Lower lobe of right lung (tissue), 2 donors: ENCODE measurements around the gene UBAP2. TPM values are rescaled to one million over a fixed set of nuclear protein-coding genes. Genes with fewer than 3 reads are reported as not detected.

Experiments used
- ATAC-seq, 2 donors: fragments of 200-7000 bp; cut with Tn5 transposase; one replicate each; pipeline ENCODE4 v1.9.1; 2020 to 2022; ENCODE audit warnings: mild to moderate bottlenecking in 2 of 2, moderate library complexity in 2 of 2
- DNase-seq: peaks from one replicate; pipeline ENCODE4 v3.0.0-alpha.2; 2020
- H3K27ac ChIP-seq: fragments of 200-600 bp; one replicate; pipeline ENCODE4 v1.8.0; 2022
- H3K27me3 ChIP-seq: fragments of 200-600 bp; one replicate; pipeline ENCODE4 v1.8.0; 2022; ENCODE audit warnings: low read depth
- H3K36me3 ChIP-seq: fragments of 200-600 bp; one replicate; pipeline ENCODE4 v1.8.0; 2022; ENCODE audit warnings: mild to moderate bottlenecking
- H3K4me1 ChIP-seq: fragments of 200-600 bp; one replicate; pipeline ENCODE4 v1.8.0; 2022
- H3K4me3 ChIP-seq: fragments of 200-600 bp; one replicate; pipeline ENCODE4 v1.8.0; 2022; ENCODE audit warnings: mild to moderate bottlenecking
- H3K9me3 ChIP-seq: fragments of 200-600 bp; one replicate; pipeline ENCODE4 v1.8.0; 2022
- CTCF ChIP-seq: fragments of 200-600 bp; IDR thresholded peaks from one replicate; pipeline ENCODE4 v1.8.0; 2022; ENCODE audit warnings: antibody characterized with exemption, mild to moderate bottlenecking
- intact Hi-C: fragments of 100-400 bp; cut with DNase I; formaldehyde crosslinking; loops from one replicate; pipeline ENCODE4 v1.11.0; 2022
- total RNA-seq: library from RNA; stranded (reverse); fragmentation: NEBNext Ultra II Directional; extraction: Animal tissue kit (Norgen Biotek cat#: 25700); gene quantifications from one replicate; pipeline ENCODE4 v1.2.1, GENCODE V29; 2021
- donor health status: DM: no; HTN: yes; CAD: no; lungs with severe emphysema.

The UBAP2 gene
- total RNA-seq, 1 donor from 2014 or later: 33.3 TPM

GRCh38 chr9:33924978-33925797, 123.5 kb downstream of the UBAP2 start:
- ATAC-seq (peak; percentile 19 to 39), DNase-seq (no peak)
- H3K9me3 ChIP-seq: no peaks in the 10 kb centered on the region
- no peaks in the 10 kb centered on the region for H3K27me3 ChIP-seq
- intact Hi-C loops: no loop called here
- no peak overlapping the region for H3K27ac ChIP-seq
- peaks cover 96% of the 10 kb centered on the region for H3K36me3 ChIP-seq
- no peaks in the 10 kb centered on the region for H3K4me1 ChIP-seq
- TF ChIP-seq CTCF: peak; percentile 50
- H3K4me3 ChIP-seq: no peak overlapping the region

- Histone ChIP-seq H3K4me1 (no peaks in the 10 kb centered on the region), H3K27ac (no peak overlapping the region), H3K4me3 (no peak overlapping the region), H3K27me3 (no peaks in the 10 kb centered on the region), H3K9me3 (no peaks in the 10 kb centered on the region), H3K36me3 (peaks cover 100% of the 10 kb centered on the region)
- DNase-seq (no peak), ATAC-seq (no peak)
- intact Hi-C loops: no loop called here
- no peak for TF ChIP-seq CTCF
These were observed 124.5 kb downstream of the UBAP2 start for GRCh38 chr9:33923998-33924701.

- Histone ChIP-seq H3K4me3 (no peak overlapping the region), H3K9me3 (no peaks in the 10 kb centered on the region), H3K4me1 (no peaks in the 10 kb centered on the region), H3K27ac (no peak overlapping the region), H3K36me3 (peaks cover 100% of the 10 kb centered on the region), H3K27me3 (no peaks in the 10 kb centered on the region)
- intact Hi-C loops: no loop called here
- ATAC-seq (no peak), DNase-seq (no peak)
- TF ChIP-seq CTCF: no peak
These were observed 125.6 kb downstream of the UBAP2 start for GRCh38 chr9:33923079-33923478.

- intact Hi-C loops: no loop called here
These were observed 126.5 kb downstream of the UBAP2 start for GRCh38 chr9:33921967-33922895.

More at GRCh38 chr9:33921967-33922895, 126.5 kb downstream of the UBAP2 start:
- peaks cover 100% of the 10 kb centered on the region for H3K36me3 ChIP-seq
- ATAC-seq: peak in 1 of 2 donors; percentile 45
- no peak for DNase-seq
- H3K4me1 ChIP-seq: no peaks in the 10 kb centered on the region
- H3K4me3 ChIP-seq: no peak overlapping the region
- no peak overlapping the region for H3K27ac ChIP-seq
- no peaks in the 10 kb centered on the region for H3K27me3 ChIP-seq
- TF ChIP-seq CTCF: peak; percentile 47
- no peaks in the 10 kb centered on the region for H3K9me3 ChIP-seq
